HepG2 (cell line): ENCODE results near the gene MYO18B. TPM values are rescaled to one million over a fixed set of nuclear protein-coding genes. Genes with fewer than 3 reads are reported as not detected.

ENCODE experiments used
- ATAC-seq: fragments of 200-7000 bp; cut with Tn5 transposase; 3 replicates; pipeline ENCODE4 v1.9.1; 2020; ENCODE audit warnings: mild to moderate bottlenecking, moderate library complexity
- BruUV-seq: library from RNA; stranded (reverse); fragments of 400-500 nt; replicated peaks from 2 replicates; lab custom pipeline; 2021; lab: Mats Ljungman, UMichigan
- CTCF ChIA-PET: fragments of 300-600 bp; formaldehyde crosslinking; extraction: SDS; loops from one replicate; lab custom pipeline; 2021; ENCODE audit warnings: low total read pairs, inconsistent platforms, low intra/inter-chr PET ratio; lab: Yijun Ruan, JAX
- POLR2A ChIA-PET: fragments of 350-600 bp; sonication (Branson Sonifier 250); formaldehyde crosslinking; loops from one replicate; lab custom pipeline; 2020; ENCODE audit warnings: antibody characterized with exemption, inconsistent platforms; lab: Yijun Ruan, JAX
- DNase-seq: peaks from one replicate; pipeline ENCODE4 v3.0.0-alpha.2; 2015; ENCODE audit warnings: low spot score
- FAIRE-seq: peaks from 3 replicates; lab custom pipeline; 2011; peaks lifted over from hg19 to GRCh38; lab: Jason Lieb, UNC
- H2AFZ ChIP-seq: one replicate; pipeline ENCODE4 v1.6.1; 2011; ENCODE audit warnings: low read length, inconsistent platforms
- H3K27ac ChIP-seq: fragments of 300-600 bp; 3 replicates; pipeline ENCODE4 v1.8.0; 2011; ENCODE audit warnings: mixed run types, mild to moderate bottlenecking, mixed read lengths, low read length, inconsistent platforms; ENCODE audit not compliant: insufficient read depth; ENCODE audit errors: extremely low read length
- H3K27me3 ChIP-seq, 2 experiments: fragments of 200-600 bp in 1 of 2; 2 replicates in 1 of 2; 3 replicates in 1 of 2; pipeline versions ENCODE4 v1.6.0 to v1.8.0; 2011; ENCODE audit warnings: low read length in 2 of 2, mild to moderate bottlenecking in 2 of 2, moderate library complexity in 2 of 2, inconsistent platforms in 1 of 2; ENCODE audit not compliant: insufficient read depth in 2 of 2, control insufficient read depth in 1 of 2
- H3K36me3 ChIP-seq, 2 experiments: fragments of 200-600 bp in 1 of 2; replicated peaks in 1 of 2; 2 replicates in 1 of 2; 3 replicates in 1 of 2; pipeline versions ENCODE4 v1.5.1 to v1.8.0; 2011; ENCODE audit warnings: low read length in 2 of 2, inconsistent platforms in 1 of 2; ENCODE audit not compliant: insufficient read depth in 2 of 2, control insufficient read depth in 1 of 2
- H3K4me1 ChIP-seq: 2 replicates; pipeline ENCODE4 v1.5.1; 2012; ENCODE audit warnings: low read length, inconsistent platforms; ENCODE audit not compliant: insufficient read depth
- H3K4me2 ChIP-seq: 2 replicates; pipeline ENCODE4 v1.6.0; 2011; ENCODE audit warnings: low read depth, low read length, inconsistent platforms
- H3K4me3 ChIP-seq, 3 experiments: fragments of 200-600 bp in 1 of 3; sonication (generic), shearing (Covaris generic) in 1 of 3; replicated peaks in 1 of 3; 2 replicates each; pipeline ENCODE4 v1.5.1; 2011 to 2016; ENCODE audit warnings: low read length in 3 of 3, inconsistent platforms in 2 of 3, low read depth in 2 of 3, mild to moderate bottlenecking in 2 of 3, control low read depth in 1 of 3, mixed read lengths in 1 of 3; ENCODE audit not compliant: insufficient read depth in 1 of 3
- H3K79me2 ChIP-seq: one replicate; pipeline ENCODE4 v1.6.1; 2011; ENCODE audit warnings: low read length, inconsistent platforms; ENCODE audit not compliant: insufficient read depth
- H3K9ac ChIP-seq: 2 replicates; pipeline ENCODE4 v1.6.0; 2011; ENCODE audit warnings: mild to moderate bottlenecking, low read depth, low read length, inconsistent platforms; ENCODE audit not compliant: insufficient read depth
- H3K9me3 ChIP-seq: 2 replicates; pipeline ENCODE4 v1.5.1; 2012; ENCODE audit warnings: mild to moderate bottlenecking, low read length
- H4K20me1 ChIP-seq: 2 replicates; pipeline ENCODE4 v1.6.0; 2011; ENCODE audit warnings: inconsistent platforms, mild to moderate bottlenecking, low read length, moderate library complexity; ENCODE audit not compliant: insufficient read depth
- ARNTL ChIP-seq: sonication (generic); formaldehyde crosslinking; IDR thresholded peaks from 2 replicates; pipeline ENCODE4 v1.4.0; 2020; ENCODE audit warnings: mild to moderate bottlenecking, missing genetic modification reagents
- ATAD3A ChIP-seq: sonication (generic); formaldehyde crosslinking; IDR thresholded peaks from 2 replicates; pipeline ENCODE4 v1.4.0; 2020; ENCODE audit warnings: missing genetic modification reagents
- BCL6 ChIP-seq: IDR thresholded peaks from 2 replicates; pipeline ENCODE4 v1.6.1; 2016; ENCODE audit warnings: missing genetic modification reagents, missing compliant biosample characterization
- EHMT2 ChIP-seq: fragments of 200-600 bp; sonication (generic); IDR thresholded peaks from 2 replicates; pipeline ENCODE4 v1.7.0; 2017; ENCODE audit warnings: antibody characterized with exemption, low read depth, low read length, borderline replicate concordance
- HOXA3 ChIP-seq: sonication (generic); formaldehyde crosslinking; IDR thresholded peaks from 2 replicates; pipeline ENCODE4 v1.5.0; 2020; ENCODE audit warnings: missing genetic modification reagents
- KLF12 ChIP-seq: sonication (generic); formaldehyde crosslinking; IDR thresholded peaks from 2 replicates; pipeline ENCODE4 v1.4.0; 2020; ENCODE audit warnings: missing genetic modification reagents, borderline replicate concordance
- MAF1 ChIP-seq: sonication (generic); formaldehyde crosslinking; IDR thresholded peaks from 2 replicates; pipeline ENCODE4 v1.5.0; 2020; ENCODE audit warnings: missing genetic modification reagents, borderline replicate concordance
- NR2F6 ChIP-seq, 2 experiments: IDR thresholded peaks; 2 replicates each; pipeline ENCODE4 v1.6.1; 2016; ENCODE audit warnings: antibody characterized with exemption in 1 of 2, mild to moderate bottlenecking in 1 of 2
- NRL ChIP-seq: sonication (generic); formaldehyde crosslinking; IDR thresholded peaks from 2 replicates; pipeline ENCODE4 v1.5.0; 2020; ENCODE audit warnings: missing genetic modification reagents, mild to moderate bottlenecking, moderate library complexity, borderline replicate concordance
- PRDM10 ChIP-seq: sonication (generic); formaldehyde crosslinking; IDR thresholded peaks from 2 replicates; pipeline ENCODE4 v1.4.0; 2020; ENCODE audit warnings: low read depth, missing genetic modification reagents
- TEAD3 ChIP-seq: optimal IDR thresholded peaks from 2 replicates; pipeline ENCODE3; 2016; ENCODE audit warnings: borderline replicate concordance
- ZBTB8A ChIP-seq: sonication (generic); formaldehyde crosslinking; IDR thresholded peaks from 2 replicates; pipeline ENCODE4 v1.4.0; 2020; ENCODE audit warnings: mild to moderate bottlenecking, low read depth, missing genetic modification reagents, borderline replicate concordance
- ZNF121 ChIP-seq: sonication (generic); formaldehyde crosslinking; IDR thresholded peaks from 2 replicates; pipeline ENCODE4 v1.5.0; 2020; ENCODE audit warnings: mild to moderate bottlenecking, missing genetic modification reagents
- ZNF362 ChIP-seq: sonication (generic); formaldehyde crosslinking; IDR thresholded peaks from 2 replicates; pipeline ENCODE4 v1.4.0; 2020; ENCODE audit warnings: missing genetic modification reagents, mild to moderate bottlenecking, borderline replicate concordance
- ZNF44 ChIP-seq: sonication (generic); formaldehyde crosslinking; IDR thresholded peaks from 2 replicates; pipeline ENCODE4 v1.5.1; 2020; ENCODE audit warnings: mild to moderate bottlenecking, missing genetic modification reagents
- ZNF616 ChIP-seq: sonication (generic); formaldehyde crosslinking; IDR thresholded peaks from 2 replicates; pipeline ENCODE4 v1.5.0; 2020; ENCODE audit warnings: low read depth, mild to moderate bottlenecking, missing genetic modification reagents
- ZNF746 ChIP-seq: sonication (generic); formaldehyde crosslinking; IDR thresholded peaks from 2 replicates; pipeline ENCODE4 v1.8.0; 2022; ENCODE audit warnings: mild to moderate bottlenecking, missing genetic modification reagents
- ZNF773 ChIP-seq: sonication (generic); formaldehyde crosslinking; IDR thresholded peaks from 2 replicates; pipeline ENCODE4 v1.4.0; 2020; ENCODE audit warnings: missing genetic modification reagents, borderline replicate concordance
- ZNF883 ChIP-seq: sonication (generic); formaldehyde crosslinking; IDR thresholded peaks from 2 replicates; pipeline ENCODE4 v1.5.1; 2020; ENCODE audit warnings: mild to moderate bottlenecking, missing genetic modification reagents; ENCODE audit errors: not compliant biosample characterization
- WGBS: methylation state at CpG from one replicate; pipeline ENCODE4 v1.1.6; 2017; ENCODE audit warnings: low lambda C conversion rate; 5-methylcytosine and 5-hydroxymethylcytosine counted together
- in situ Hi-C: cut with HindIII; loops from 2 replicates; pipeline ENCODE4 v1.10.0; 2017; ENCODE audit warnings: low pct_unique_long_range_greater_than_20kb; ENCODE audit not compliant: extremely low pct_ligation_motif_present
- intact Hi-C: fragments of 100-400 bp; cut with micrococcal nuclease; formaldehyde crosslinking; loops from one replicate; pipeline ENCODE4 v1.10.0; 2022; ENCODE audit not compliant: unreplicated experiment
- polyA plus RNA-seq, 8 experiments: library from polyadenylated mRNA; depleted of rRNA in 3 of 8; stranded (reverse) in 7 of 8; unstranded in 1 of 8; fragments of >200 nt; fragmentation: Illumina TruSeq in 4 of 8; extraction: Trizol in 4 of 8; gene quantifications; 2 replicates each; pipeline versions ENCODE4 v1.2.1 to v1.2.3, GENCODE V29; 2011 to 2016; ENCODE audit warnings: low read depth in 4 of 8, missing spikeins in 1 of 8, mixed read lengths in 1 of 8; ENCODE audit not compliant: insufficient read depth in 1 of 8
- total RNA-seq, 5 experiments: library from RNA; depleted of rRNA; stranded (reverse); fragments of >200 nt; fragmentation: Illumina TruSeq; extraction: Trizol; gene quantifications; 2 replicates each; pipeline ENCODE4 v1.2.3, GENCODE V29; 2016; ENCODE audit warnings: low read depth in 1 of 5

Gene MYO18B
- total and polyA plus RNA-seq, 2 of the 13 experiments (the other 11 are each of a cell fraction or from before 2014, with no cell fraction given) = 0.01 TPM; not detected in 1

GRCh38 chr22:25760294-25760693 is 18.3 kb downstream of the MYO18B start:
- intact Hi-C loops = no loop called here
- CTCF ChIA-PET = no interaction called here
- WGBS = 14% methylated on average over 2 of the region's 2 CpGs

More at GRCh38 chr22:25760294-25760693, 18.3 kb downstream of the MYO18B start:
- Histone ChIP-seq H3K36me3 (no peaks in the 10 kb centered on the region), H3K9me3 (no peaks in the 10 kb centered on the region), H2AFZ (no peak overlapping the region), H3K27me3 (peaks cover 0 to 1% of the 10 kb centered on the region in 2 experiments; a peak in 1 of 5 replicates), H3K4me3 (no peak overlapping the region), H3K4me2 (no peak overlapping the region), H3K9ac (no peak overlapping the region), H3K27ac (no peak overlapping the region), H3K4me1 (peaks cover 34% of the 10 kb centered on the region), H3K79me2 (no peaks in the 10 kb centered on the region), H4K20me1 (no peaks in the 10 kb centered on the region)
- POLR2A ChIA-PET = interaction anchor here (0.6 kb wide), 1 partner anchor 314 kb away, joined by 6 read pairs; no protein-coding TSS in a partner anchor
- peak; percentile 32 for DNase-seq
- in situ Hi-C loops = no loop called here
- TF ChIP-seq EHMT2 (no peak), ZNF746 (CRISPR knock-in tag) (no peak), KLF12 (no peak), ZNF44 (CRISPR knock-in tag) (no peak), NR2F6 (IDR thresholded peaks at IDR 0.05) (0 out of 2 replicates have a peak, but pooled peaks have one; percentile 4), NR2F6 (CRISPR knock-in tag; IDR thresholded peaks at IDR 0.05) (no peak), NRL (CRISPR knock-in tag) (no peak), TEAD3 (CRISPR knock-in tag) (peak; percentile 4), MAF1 (no peak), PRDM10 (CRISPR knock-in tag) (no peak), ZNF616 (CRISPR knock-in tag) (no peak), ATAD3A (CRISPR knock-in tag) (no peak), ZNF362 (CRISPR knock-in tag) (0 out of 2 replicates have a peak, but pooled peaks have one; percentile 10), ZNF883 (no peak), ZNF121 (CRISPR knock-in tag) (0 out of 2 replicates have a peak, but pooled peaks have one; percentile 16), HOXA3 (CRISPR knock-in tag) (no peak), ZNF773 (CRISPR knock-in tag) (no peak), ARNTL (CRISPR knock-in tag) (no peak), ZBTB8A (CRISPR knock-in tag) (no peak), BCL6 (CRISPR knock-in tag) (0 out of 2 replicates have a peak, but pooled peaks have one; percentile 2)
- peak; percentile 18; the same call in 1 of the 3 replicates for ATAC-seq
- BruUV-seq = no TSS peak
- FAIRE-seq = no peak
